WI38 (cell line): ENCODE measurements around the gene RABGEF1.
"Not testable (repeated sequence)": the region's sequence is repeated elsewhere in the genome, so short reads cannot be mapped to it uniquely, and the experiment has no call there.

ENCODE experiments used
- H3K4me3 ChIP-seq: 2 replicates; pipeline ENCODE4 v1.5.1; 2011; ENCODE audit warnings: low read depth, mild to moderate bottlenecking, control low read depth, low read length
- CTCF ChIP-seq: IDR thresholded peaks from 2 replicates; pipeline ENCODE4 v1.5.1; 2012; ENCODE audit warnings: low read depth, mild to moderate bottlenecking, control low read depth, low read length

Gene RABGEF1

GRCh38 chr7:66810716-66811115 lies 70.2 kb downstream of the RABGEF1 start:
- TF ChIP-seq CTCF = no peak
- no peak overlapping the region for H3K4me3 ChIP-seq

- not testable (repeated sequence) for H3K4me3 ChIP-seq
Measured at GRCh38 chr7:66815186-66815875, 74.8 kb downstream of the RABGEF1 start.

GRCh38 chr7:66815951-66816350 lies 75.4 kb downstream of the RABGEF1 start:
- no peak for TF ChIP-seq CTCF
- H3K4me3 ChIP-seq = no peak overlapping the region

- H3K4me3 ChIP-seq = not testable (repeated sequence)
Measured at GRCh38 chr7:66816658-66817057, 76.1 kb downstream of the RABGEF1 start.

- not testable (repeated sequence) for H3K4me3 ChIP-seq
Measured at GRCh38 chr7:66817208-66817795, 76.8 kb downstream of the RABGEF1 start.

GRCh38 chr7:66817956-66818355 lies 77.4 kb downstream of the RABGEF1 start:
- not testable (repeated sequence) for H3K4me3 ChIP-seq

- no peak for TF ChIP-seq CTCF
- no peak overlapping the region for H3K4me3 ChIP-seq
Measured at GRCh38 chr7:66824041-66824440, 83.5 kb downstream of the RABGEF1 start.

- H3K4me3 ChIP-seq = not testable (repeated sequence)
Measured at GRCh38 chr7:66825538-66825937, 85.0 kb downstream of the RABGEF1 start.

GRCh38 chr7:66826649-66827048 lies 86.1 kb downstream of the RABGEF1 start:
- H3K4me3 ChIP-seq = no peak overlapping the region

GRCh38 chr7:66830976-66831375 lies 90.4 kb downstream of the RABGEF1 start:
- H3K4me3 ChIP-seq = not testable (repeated sequence)

More at GRCh38 chr7:66826649-66827048, 86.1 kb downstream of the RABGEF1 start:
- TF ChIP-seq CTCF = no peak
